Uterus (tissue), 4 donors: Measurements from ENCODE around the gene TMC2. TPM values are rescaled to one million over a fixed set of nuclear protein-coding genes. Genes with fewer than 3 reads are reported as not detected.

ENCODE experiments used
- DNase-seq, 2 donors: peaks; one replicate each; pipeline ENCODE4 v3.0.0-alpha.2; 2019 to 2020
- H3K27ac ChIP-seq, 2 donors: fragments of 200-600 bp; sonication (generic); 1 replicate in 1 of 2; 2 replicates in 1 of 2; pipeline ENCODE4 v1.5.1; 2016 to 2018
- H3K27me3 ChIP-seq, 2 donors: fragments of 200-600 bp; sonication (generic); one replicate each; pipeline ENCODE4 v1.5.1; 2018 to 2019; ENCODE audit warnings: control low read depth in 1 of 2
- H3K36me3 ChIP-seq, 2 donors: fragments of 200-600 bp; sonication (generic); one replicate each; pipeline ENCODE4 v1.5.1; 2019; ENCODE audit warnings: control low read depth in 1 of 2
- H3K4me1 ChIP-seq, 2 donors: fragments of 200-600 bp; sonication (generic); one replicate each; pipeline ENCODE4 v1.5.1; 2018 to 2019; ENCODE audit warnings: control low read depth in 1 of 2
- H3K4me3 ChIP-seq, 2 donors: fragments of 200-600 bp; sonication (generic); 1 replicate in 1 of 2; 2 replicates in 1 of 2; pipeline ENCODE4 v1.5.1; 2018 to 2019; ENCODE audit warnings: mild to moderate bottlenecking in 1 of 2
- H3K9me3 ChIP-seq, 2 donors: fragments of 200-600 bp; sonication (generic); one replicate each; pipeline ENCODE4 v1.5.1; 2019; ENCODE audit warnings: control low read depth in 1 of 2
- POLR2A ChIP-seq, 2 donors: fragments of 450-650 bp; IDR thresholded peaks; one replicate each; pipeline ENCODE4 v1.6.1; 2016; ENCODE audit warnings: antibody characterized with exemption in 2 of 2, mild to moderate bottlenecking in 1 of 2, moderate library complexity in 1 of 2
- intact Hi-C: fragments of 100-400 bp; cut with DNase I; formaldehyde crosslinking; loops from one replicate; pipeline ENCODE4 v1.15.1; 2023; ENCODE audit warnings: low total_unique reads
- total RNA-seq, 4 donors: library from RNA; depleted of rRNA in 3 of 4; stranded (reverse); fragments of >200 nt in 3 of 4; gene quantifications; one replicate each; pipeline versions ENCODE4 v1.1.0 to v1.2.4, GENCODE V29; 2014 to 2023
- TF ChIP-seq, protein P1 (sequence below), 4 experiments: fragments of 200-600 bp in 2 of 4; fragments of 450-650 bp in 2 of 4; sonication (generic) in 2 of 4; IDR thresholded peaks; one replicate each; pipeline ENCODE4 v1.5.1; 2016 to 2019; ENCODE audit warnings: antibody characterized with exemption in 4 of 4, mild to moderate bottlenecking in 2 of 4, moderate library complexity in 1 of 4
- donor health status: DM: yes; HTN: yes; CAD: no.

Gene TMC2
- total RNA-seq, 4 donors from 2014 or later, result not detected

DNA sequence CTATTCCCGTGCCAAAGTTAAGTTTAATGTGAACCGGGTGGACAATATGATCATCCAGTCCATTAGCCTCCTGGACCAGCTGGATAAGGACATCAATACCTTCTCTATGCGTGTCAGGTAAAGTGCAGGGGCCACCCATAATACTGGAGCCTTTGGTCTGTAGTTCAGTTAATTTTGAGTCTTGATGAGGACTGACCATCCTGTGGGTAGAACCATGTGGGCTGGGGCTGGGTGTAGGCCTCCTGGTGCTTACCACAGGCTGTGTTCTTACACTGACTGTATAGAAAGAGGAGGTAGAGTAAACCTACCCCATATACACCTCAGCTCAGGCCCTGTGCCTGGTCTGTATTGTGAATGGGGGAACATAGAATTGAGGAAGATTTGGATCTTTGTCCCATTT lies 118.5 kb downstream of the TMC2 start:
- H3K4me3 ChIP-seq, result no peak overlapping the region
- H3K36me3 ChIP-seq, result no peaks in the 10 kb centered on the region
- intact Hi-C loops, result no loop called here

DNA sequence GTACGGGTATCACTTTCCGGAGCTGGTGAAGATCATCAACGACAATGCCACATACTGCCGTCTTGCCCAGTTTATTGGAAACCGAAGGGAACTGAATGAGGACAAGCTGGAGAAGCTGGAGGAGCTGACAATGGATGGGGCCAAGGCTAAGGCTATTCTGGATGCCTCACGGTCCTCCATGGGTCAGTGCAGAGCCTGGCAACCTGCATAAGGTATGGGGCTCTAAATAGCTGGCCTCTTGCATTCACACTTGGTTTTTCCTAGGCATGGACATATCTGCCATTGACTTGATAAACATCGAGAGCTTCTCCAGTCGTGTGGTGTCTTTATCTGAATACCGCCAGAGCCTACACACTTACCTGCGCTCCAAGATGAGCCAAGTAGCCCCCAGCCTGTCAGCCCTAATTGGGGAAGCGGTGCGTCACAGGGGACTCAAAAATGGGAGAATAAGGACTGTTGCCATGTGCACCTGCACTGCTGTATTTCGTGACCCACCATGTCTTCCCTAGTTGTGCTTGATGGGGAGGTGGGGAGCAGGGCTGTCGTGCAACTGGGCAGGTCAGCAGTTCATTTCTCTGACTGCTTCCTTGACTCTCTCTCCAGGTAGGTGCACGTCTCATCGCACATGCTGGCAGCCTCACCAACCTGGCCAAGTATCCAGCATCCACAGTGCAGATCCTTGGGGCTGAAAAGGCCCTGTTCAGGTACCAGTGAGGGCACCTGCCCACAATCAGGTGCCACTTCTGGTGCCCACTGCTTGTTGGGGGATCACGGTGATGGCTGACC lies 119.2 kb downstream of the TMC2 start:
- Histone ChIP-seq H3K27ac (no peak overlapping the region), H3K9me3 (no peaks in the 10 kb centered on the region), H3K4me1 (peaks cover 4 to 10% of the 10 kb centered on the region in 2 donors), H3K36me3 (no peaks in the 10 kb centered on the region), H3K4me3 (no peak overlapping the region), H3K27me3 (no peaks in the 10 kb centered on the region)
- DNase-seq, result no peak
- intact Hi-C loops, result no loop called here
- TF ChIP-seq, protein P1, sequence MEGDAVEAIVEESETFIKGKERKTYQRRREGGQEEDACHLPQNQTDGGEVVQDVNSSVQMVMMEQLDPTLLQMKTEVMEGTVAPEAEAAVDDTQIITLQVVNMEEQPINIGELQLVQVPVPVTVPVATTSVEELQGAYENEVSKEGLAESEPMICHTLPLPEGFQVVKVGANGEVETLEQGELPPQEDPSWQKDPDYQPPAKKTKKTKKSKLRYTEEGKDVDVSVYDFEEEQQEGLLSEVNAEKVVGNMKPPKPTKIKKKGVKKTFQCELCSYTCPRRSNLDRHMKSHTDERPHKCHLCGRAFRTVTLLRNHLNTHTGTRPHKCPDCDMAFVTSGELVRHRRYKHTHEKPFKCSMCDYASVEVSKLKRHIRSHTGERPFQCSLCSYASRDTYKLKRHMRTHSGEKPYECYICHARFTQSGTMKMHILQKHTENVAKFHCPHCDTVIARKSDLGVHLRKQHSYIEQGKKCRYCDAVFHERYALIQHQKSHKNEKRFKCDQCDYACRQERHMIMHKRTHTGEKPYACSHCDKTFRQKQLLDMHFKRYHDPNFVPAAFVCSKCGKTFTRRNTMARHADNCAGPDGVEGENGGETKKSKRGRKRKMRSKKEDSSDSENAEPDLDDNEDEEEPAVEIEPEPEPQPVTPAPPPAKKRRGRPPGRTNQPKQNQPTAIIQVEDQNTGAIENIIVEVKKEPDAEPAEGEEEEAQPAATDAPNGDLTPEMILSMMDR (IDR thresholded peaks at IDR 0.05), result no peak
- no peak for TF ChIP-seq POLR2A (IDR thresholded peaks at IDR 0.05)

More for the DNA sequence above, 118.5 kb downstream of the TMC2 start:
- no peak overlapping the region for H3K27ac ChIP-seq
- DNase-seq, result no peak
- no peaks in the 10 kb centered on the region for H3K9me3 ChIP-seq
- no peaks in the 10 kb centered on the region for H3K27me3 ChIP-seq
- peaks cover 4 to 10% of the 10 kb centered on the region in 2 donors for H3K4me1 ChIP-seq
- TF ChIP-seq, protein P1 (IDR thresholded peaks at IDR 0.05), result no peak
- TF ChIP-seq POLR2A (IDR thresholded peaks at IDR 0.05), result no peak

DNA sequence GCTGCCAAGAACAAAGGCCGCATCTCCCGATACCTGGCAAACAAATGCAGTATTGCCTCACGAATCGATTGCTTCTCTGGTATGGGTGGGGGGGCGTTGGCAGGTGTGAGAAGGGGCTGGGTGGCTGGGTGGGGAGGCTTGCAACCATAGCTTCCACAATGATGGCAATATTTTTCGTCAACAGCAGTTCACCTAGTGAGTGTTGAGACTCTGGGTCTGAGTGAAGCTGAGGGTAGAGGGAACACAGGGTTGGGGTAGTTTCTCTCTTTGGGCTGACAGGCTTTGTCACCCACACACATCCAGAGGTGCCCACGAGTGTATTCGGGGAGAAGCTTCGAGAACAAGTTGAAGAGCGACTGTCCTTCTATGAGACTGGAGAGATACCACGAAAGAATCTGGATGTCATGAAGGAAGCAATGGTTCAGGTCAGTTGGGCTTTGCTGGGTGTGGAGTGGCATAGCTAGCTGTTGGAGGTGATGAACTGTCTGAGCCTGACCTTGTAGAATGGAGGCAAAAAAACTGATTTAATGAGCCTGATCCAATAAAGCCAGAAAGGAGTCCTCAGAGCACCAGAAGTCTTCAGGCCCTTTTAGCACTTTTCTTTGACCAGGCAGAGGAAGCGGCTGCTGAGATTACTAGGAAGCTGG lies 120.2 kb downstream of the TMC2 start:
- no peaks in the 10 kb centered on the region for H3K36me3 ChIP-seq
- H3K4me3 ChIP-seq, result no peak overlapping the region
- DNase-seq, result no peak
- no peaks in the 10 kb centered on the region for H3K9me3 ChIP-seq
- intact Hi-C loops, result no loop called here
- no peaks in the 10 kb centered on the region for H3K27me3 ChIP-seq
- TF ChIP-seq, protein P1 (IDR thresholded peaks at IDR 0.05), result no peak
- no peak for TF ChIP-seq POLR2A (IDR thresholded peaks at IDR 0.05)
- H3K27ac ChIP-seq, result no peak overlapping the region
- peaks cover under 1 to 10% of the 10 kb centered on the region in 2 donors for H3K4me1 ChIP-seq

DNA sequence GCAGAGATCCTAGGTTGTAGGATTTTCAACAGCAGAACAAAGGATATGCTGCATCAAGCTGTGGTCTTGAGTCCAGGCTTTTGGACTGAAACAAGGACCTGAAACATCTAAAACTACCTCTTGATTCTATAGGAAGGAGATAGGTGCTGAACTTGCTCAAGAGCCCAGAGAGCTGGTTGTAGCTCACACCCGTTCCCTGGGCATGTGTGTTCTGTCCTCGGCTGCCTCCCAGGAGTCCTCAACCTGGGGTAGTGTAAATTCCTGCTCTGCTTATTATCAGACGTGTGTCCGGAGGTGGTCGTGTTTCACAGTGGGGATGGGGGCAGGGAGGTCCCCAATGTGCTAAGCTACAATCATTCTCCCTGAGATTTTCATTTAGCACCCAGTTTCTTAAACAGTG lies 120.9 kb downstream of the TMC2 start:
- intact Hi-C loops, result no loop called here

More for the DNA sequence above, 120.9 kb downstream of the TMC2 start:
- Histone ChIP-seq H3K4me3 (no peak overlapping the region), H3K36me3 (no peaks in the 10 kb centered on the region), H3K9me3 (no peaks in the 10 kb centered on the region), H3K27me3 (no peaks in the 10 kb centered on the region), H3K4me1 (peaks cover 0 to 10% of the 10 kb centered on the region in 2 donors), H3K27ac (no peak overlapping the region)
- no peak for TF ChIP-seq POLR2A (IDR thresholded peaks at IDR 0.05)
- TF ChIP-seq, protein P1 (IDR thresholded peaks at IDR 0.05), result no peak
- DNase-seq, result no peak
